Body of pancreas (tissue), 4 donors: ENCODE results near the gene CREBZF.

Experiments used
- CTCF ChIP-seq, 7 experiments: fragments of 450-650 bp in 4 of 7; fragments of 200-600 bp in 3 of 7; sonication (generic) in 3 of 7; IDR thresholded peaks; one replicate each; pipeline ENCODE4 v1.5.1; 2016 to 2019; ENCODE audit warnings: antibody characterized with exemption in 7 of 7
- POLR2A ChIP-seq, 3 donors: fragments of 450-650 bp; IDR thresholded peaks; one replicate each; pipeline ENCODE4 v1.6.1; 2016; ENCODE audit warnings: antibody characterized with exemption in 3 of 3, mild to moderate bottlenecking in 2 of 3

GRCh38 chr11:85680897-85681296 lies 16.0 kb upstream of the CREBZF start:
- TF ChIP-seq CTCF (IDR thresholded peaks at IDR 0.05) (no peak), POLR2A (IDR thresholded peaks at IDR 0.05) (no peak)
